Activated CD4-positive, alpha-beta T cell treated with anti-CD3 and anti-CD28 coated beads, Interleukin-2, amount 50 U/mL, for 48 hours (primary cell): ENCODE results near the gene NSMCE3.
"Not testable (repeated sequence)": the region's sequence is repeated elsewhere in the genome, so short reads cannot be mapped to it uniquely, and the experiment has no call there.

Experiments
- DNase-seq, 2 experiments: peaks; one replicate each; pipeline ENCODE4 v3.0.0-alpha.2; 2020

Gene NSMCE3

DNA sequence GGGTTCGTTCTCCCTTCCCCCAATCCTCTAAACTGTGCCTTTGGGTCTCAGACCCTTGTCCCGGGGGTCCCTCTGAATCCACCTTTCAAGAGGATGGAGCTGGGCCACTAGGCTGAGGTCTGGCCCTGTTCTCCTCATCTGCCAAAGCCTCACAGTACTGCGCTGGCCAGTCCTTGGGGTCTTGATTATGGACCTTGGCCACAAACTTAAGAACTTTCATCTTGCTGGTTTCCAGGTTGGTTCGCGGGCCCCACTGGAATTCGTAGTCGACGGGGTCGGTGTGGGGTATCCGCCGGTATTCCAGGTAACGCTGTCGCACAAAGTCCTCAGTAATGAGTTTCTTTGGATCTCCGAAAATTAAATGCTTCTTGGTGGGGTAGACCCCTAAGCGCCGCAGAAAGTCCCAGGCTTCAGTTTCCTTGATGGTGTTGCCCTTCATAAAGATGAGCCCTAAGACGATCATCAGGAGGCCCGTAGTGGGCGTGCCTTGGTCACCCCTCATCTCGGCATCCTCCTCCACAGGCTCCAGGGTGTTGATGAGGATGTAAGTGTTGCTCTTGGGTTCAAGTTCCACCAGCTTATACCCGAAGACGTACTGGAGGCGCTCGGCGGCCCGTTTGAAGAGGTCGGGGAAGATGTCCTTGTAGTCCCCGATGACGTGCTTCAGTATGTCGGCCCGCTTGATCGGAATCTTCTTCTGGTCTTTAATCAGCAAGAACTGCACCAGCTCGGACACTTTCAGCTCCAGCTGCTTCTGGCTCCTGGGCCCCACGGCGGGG, 727 bp downstream of the NSMCE3 start:
- DNase-seq, result peak; percentile 47 to 50

DNA sequence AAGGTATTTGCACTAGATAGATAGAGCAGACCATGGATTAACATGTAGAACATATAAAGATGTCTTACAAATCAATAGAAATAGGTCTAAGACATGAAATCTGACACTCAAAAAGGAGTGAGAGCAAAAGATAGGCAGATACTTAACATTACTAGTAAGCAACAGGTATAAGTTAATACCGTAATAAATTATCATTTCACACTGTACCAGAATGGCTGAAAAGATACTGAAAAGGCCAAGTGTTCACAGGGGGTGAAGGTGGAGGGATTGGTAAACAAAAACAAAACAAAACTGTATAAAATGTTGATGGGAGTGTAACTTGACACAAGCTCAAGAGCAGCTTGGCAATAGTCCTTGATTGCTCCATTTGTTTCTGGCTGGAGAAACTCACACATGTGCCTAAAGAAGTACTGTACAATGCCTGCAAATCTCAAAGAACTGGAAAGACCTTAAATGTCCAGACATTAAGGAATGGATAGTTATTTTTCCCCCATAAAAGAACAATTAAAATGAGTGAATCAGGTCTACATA, 3.5 kb downstream of the NSMCE3 start:
- DNase-seq, result no peak

DNA sequence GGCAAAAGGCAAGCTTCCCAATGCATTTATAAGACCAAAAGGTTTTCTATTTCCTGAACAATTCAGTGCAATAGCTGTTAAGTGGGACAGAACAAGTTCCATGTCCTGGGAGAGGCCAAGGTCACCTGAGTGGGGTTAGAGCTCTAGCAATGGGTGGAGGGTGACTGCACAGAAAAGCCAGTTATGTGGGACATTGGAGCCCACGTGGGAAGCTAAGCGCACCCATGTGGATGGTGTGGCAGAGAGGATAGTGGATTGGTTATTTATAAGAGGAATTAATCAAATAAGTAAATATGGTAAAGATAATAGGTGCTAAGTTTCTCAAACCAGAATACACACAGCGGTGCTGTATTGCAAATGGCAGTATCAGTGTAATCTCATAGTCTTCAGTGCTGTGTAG, 6.3 kb downstream of the NSMCE3 start:
- no peak for DNase-seq

DNA sequence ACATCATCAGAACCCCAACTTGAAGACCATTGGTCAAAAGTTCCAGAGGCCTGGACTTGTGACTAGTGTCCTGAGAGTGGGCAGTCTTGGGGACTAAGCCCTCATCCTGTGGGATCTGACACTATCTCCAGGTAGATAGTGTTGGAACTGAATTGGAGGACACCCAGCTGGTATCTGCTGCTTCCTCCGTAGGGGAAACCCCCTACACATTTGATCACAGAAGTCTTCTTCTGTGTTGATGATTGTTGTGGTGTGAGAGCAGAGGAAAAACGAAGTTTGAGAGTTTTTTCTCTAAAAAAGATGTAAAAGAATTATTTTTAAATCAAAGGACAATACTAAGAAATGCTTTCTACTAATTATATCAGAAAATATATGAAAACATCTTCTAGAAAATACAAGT, 6.9 kb downstream of the NSMCE3 start:
- DNase-seq, result no peak

DNA sequence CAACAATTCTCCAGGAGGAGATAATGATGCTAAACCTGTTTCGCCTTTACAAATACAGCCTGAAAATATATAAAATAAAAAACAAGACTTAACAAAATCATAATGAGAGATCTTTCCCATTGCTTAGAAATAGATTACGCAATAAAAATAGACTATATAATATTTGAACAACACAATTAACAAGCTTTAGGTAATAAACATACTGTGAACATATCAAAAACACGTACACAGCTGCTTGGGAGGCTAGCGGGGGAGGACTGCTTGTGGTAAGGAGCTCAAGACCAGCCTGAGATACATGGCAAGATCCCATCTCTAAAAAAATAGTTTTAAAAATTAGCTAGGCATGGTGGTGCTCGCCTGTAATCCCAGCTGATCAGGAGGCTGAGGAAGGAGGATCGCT, 8.7 kb downstream of the NSMCE3 start:
- no peak for DNase-seq

DNA sequence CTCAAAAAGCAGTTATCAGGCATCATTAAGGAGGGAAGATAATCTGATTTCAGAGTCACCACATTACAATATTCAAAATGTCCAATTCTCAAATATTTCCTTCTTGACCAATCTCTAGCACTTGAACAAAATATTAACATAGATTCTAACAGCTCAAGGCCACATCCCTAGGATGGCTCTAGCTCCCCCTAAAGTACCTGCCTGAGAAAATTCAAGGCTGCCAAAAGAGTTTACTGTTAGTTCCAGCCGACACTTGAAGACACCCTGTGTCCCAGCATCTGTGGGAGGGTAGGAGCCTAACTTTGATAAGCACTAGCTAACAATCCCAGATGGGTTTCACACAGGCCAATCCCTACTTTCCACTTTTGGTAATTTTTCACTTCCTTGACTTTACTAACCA, 10.4 kb downstream of the NSMCE3 start:
- DNase-seq, result no peak

DNA sequence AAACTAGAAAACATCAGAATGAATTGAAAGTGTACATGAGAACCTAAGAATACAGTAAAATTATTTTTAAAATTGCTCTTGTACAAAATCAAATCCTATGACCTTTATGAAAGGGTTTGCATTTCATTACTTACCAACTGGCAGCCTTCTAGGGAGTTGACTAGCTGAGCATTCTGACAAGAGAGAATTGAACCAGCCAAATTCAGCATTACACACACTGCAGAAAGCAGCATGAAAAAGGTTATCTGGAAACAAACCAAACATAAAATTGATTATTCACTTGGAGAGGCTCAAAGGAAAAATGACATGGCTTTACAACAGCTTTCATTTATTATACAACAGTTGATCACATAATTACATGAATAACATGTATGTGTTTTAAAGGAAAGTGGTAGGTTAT, 17.4 kb downstream of the NSMCE3 start:
- DNase-seq, result no peak

DNA sequence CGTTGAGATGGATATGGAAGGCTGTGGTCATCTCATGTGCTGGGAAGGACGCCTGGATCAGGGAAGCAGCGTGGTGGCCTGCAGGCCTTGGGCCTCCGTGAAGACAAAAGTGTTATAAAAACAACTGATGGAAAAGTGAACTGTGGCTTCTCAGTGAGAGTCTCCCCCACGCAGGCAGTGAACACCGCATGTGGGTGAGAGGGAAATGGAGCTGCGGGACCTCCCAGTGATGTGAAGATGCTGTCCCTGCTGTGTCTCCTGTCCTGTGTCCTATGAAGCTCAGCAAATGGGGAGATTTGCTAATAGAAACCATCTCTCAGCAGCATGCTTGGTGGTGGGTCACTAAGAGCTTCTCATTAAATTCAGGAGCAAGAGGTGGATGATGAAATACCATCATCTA, 25.1 kb downstream of the NSMCE3 start:
- no peak for DNase-seq

DNA sequence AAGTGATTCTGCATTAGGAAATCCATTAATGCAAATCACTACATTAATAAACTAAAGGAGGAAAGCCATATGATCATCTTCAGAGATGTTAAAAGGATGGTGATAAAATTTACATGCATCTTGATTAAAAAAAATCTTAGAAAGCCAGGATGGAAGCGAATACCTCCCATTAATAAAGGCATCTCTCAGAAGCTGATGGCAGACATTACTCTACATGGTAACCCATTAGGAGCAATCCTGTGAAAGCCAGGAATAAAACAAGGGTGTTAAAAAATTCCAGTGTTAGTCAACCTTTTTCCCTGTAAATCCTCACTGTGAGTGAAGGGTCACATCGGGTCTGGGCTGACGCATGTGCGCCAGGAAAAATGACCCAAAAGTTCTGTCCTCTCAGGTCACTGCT, 25.5 kb downstream of the NSMCE3 start:
- no peak for DNase-seq

DNA sequence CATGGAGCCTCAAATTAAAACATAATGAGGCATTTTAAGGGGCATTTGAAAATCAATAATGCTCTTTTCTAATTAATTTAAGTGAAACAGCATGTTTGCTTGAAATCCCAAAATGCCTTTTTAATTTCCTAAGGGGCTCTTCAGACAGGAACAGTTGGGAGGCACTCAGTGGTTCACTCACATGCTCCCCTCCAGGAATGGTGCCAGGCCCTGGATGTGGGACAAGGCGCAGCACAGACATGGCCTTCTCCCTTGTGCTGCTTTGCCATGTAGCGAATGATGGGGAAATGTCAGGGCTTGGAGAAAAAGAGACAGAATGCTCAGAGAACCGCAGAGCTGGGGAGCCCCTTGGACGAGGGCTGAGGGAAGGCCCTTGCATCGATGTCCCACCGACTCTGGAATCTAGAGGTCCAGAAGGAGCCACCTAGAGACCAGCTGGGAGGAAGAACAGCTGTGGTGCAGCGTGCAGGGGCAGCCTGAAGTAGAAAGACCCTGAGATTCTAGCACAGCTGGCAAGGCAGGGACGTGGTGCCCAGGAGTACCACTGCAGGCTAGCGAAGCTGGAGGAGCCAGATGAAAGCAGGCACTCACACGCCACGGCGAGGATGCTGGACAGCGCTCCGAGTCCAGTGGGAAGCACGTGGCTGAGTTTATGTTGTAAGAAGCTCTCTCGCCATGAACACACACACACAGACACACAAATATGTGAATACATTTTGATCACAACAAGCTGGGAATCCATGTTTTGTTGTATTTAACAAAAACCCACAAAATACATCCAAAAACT, 27.0 kb downstream of the NSMCE3 start:
- DNase-seq, result no peak

DNA sequence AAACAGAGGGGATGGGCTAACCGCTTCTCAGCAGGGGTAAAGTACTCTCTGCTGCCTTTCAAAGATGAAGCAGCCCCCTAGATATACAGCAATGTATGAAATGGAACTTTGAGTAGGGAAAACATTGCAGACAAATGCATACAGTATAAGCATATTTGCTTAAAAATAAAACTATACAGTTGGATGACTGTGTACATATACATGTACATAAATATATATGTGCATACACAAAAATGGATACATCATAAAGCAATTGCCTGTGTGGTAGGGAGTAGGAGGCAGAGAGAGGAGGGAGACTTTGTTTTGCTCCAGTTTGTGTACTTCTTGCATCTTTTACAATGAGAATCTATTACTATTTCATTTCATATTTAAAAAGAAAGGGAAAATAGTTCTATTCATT, 28.4 kb downstream of the NSMCE3 start:
- DNase-seq, result no peak

DNA sequence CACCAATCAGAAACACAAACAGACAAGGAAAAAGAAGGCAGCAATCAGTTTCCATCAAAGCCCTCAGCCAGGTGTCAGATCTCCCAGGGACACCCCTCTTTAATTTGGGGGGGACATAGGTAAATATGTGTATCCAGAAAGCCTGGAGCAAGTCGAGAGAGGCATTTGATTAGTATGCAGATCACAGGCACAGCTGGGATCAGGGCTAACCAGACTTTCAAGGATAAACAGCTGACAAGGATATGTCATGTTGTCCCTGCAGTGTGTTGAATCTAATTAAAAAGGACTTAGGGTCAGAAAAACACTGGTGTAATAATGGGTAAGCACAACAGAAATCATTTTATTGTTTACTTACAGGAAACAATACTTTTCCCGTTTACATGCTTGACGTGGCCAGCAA, 30.2 kb downstream of the NSMCE3 start:
- no peak for DNase-seq

DNA sequence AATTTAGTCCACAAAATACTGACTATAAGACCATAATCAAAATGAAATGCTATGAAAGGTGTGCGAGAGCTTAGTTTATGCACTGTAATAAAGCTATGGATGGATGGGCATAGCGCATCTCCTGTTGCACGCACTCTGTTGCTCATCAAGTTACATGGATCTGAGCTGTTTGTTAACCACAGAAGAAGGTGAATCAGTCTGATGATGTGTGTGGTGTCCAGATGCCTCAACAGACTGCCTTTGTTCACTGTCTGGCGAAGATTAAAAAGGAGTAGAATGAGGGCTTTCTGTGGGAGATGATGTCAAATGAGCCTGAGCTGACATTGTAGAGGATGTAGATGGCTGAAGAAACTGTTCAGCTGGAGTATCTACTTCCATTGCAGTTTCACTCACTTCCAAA, 36.1 kb downstream of the NSMCE3 start:
- no peak for DNase-seq

DNA sequence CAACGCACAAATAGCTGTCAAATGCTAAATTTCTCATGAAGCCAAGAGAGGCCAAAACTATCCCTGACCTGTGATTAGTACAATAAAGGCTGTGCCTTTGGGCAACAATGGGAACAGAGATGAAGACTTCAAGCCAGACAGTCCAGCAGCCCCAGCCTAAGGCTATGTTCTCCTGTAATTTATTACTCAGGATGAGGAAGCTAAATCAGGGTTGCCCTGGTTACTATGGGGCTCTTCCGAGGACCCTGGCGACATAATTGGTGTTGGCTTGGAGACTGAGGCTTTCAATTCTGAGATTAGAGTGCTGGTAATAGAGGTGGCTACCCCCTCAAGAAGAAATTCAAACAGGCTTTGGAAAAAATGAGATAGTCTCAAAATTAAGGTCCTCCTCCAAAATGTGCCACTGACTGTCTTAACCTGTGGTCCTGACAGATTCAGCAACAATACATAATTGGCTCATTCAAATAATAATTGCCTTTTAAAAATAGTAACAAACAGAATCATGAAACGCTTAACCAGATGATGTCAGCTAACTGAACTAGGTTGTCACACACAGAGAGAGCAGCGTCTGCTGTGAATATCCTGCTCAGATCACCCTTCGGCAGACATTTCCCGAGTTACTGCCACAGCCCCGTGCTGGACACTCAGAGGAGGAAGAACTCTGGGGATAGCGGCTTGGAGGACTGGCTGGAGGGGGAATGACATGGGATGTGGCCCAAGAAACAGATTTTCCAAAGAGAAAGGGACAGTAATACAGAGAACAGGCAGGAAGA, 43.0 kb downstream of the NSMCE3 start:
- no peak for DNase-seq

DNA sequence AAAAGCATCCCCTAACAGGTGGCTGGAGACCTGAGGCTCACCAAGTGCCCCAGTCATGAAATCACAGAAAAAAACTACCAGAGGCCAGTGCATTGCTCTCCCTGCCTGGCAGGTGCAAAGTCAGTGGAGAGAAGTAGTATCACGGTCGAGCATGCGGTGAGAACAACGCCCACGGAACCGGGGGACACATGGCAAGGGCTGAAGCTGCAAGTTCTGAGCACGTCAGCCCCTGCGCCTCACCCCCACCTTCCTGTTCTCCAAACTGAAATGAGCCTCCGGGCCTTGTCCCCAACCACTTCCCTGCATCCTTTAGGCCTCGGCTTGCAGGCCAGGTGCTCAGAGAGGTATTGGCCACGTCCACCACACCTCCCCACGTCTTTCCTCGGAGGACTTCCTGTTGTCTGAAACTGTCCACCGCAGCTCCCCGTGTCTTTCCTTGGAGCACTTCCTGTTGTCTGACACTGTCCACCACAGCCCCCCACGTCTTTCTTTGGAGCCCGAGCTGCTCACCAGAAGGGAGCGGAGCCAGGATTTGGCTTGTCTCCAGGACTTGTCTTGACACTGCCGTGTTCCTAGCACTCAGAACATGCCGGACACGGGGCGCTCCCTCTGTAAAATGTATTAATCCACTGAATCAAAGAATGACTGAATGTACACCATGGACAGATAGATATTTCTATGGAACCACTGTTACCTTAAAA, 43.9 kb downstream of the NSMCE3 start:
- no peak for DNase-seq

DNA sequence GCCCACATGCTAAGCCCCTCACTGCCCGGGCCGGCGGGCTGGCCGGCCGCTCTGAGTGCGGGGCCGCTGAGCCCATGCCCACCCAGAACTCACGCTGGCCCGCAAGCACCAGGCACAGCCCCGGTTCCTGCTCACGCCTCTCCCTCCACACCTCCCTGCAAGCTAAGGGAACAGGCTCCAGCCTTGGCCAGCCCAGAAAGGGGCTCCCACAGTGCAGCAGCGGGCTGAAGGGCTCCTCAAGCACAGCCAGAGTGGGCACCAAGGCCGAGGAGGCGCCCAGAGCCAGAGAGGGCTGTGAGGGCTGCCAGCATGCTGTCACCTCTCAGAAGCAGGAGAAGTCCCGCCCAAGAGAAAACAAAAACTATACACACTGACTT, 44.6 kb downstream of the NSMCE3 start:
- not testable (repeated sequence) for DNase-seq

DNA sequence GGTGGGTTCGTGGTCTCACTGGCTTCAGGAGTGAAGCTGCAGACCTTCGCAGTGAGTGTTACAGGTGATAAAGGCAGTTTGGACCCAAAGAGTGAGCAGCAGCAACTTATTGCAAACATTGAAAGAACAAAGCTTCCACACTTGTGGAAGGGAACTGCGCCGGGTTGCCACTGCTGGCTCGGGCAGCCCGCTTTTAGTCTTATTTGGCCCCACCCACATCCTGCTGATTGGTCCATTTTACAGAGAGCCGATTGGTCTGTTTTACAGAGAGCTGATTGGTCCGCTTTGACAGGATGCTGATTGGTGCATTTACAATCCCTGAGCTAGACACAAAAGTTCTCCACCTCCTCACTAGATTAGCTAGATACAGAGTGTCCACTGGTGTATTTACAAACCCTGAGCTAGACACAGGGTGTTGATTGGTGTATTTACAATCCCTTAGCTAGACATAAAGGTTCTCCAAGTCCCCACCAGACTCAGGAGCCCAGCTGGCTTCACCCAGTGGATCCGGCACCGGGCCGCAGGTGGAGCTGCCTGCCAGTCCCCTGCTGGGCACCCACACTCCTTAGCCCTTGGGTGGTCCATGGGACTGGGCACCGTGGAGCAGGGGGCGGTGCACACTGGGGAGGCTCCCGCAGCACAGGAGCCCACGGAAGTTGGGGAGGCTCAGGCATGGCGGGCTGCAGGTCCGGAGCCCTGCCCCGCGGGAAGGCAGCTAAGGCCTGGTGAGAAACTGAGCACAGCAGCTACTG, 45.2 kb downstream of the NSMCE3 start:
- DNase-seq, result not testable (repeated sequence)

DNA sequence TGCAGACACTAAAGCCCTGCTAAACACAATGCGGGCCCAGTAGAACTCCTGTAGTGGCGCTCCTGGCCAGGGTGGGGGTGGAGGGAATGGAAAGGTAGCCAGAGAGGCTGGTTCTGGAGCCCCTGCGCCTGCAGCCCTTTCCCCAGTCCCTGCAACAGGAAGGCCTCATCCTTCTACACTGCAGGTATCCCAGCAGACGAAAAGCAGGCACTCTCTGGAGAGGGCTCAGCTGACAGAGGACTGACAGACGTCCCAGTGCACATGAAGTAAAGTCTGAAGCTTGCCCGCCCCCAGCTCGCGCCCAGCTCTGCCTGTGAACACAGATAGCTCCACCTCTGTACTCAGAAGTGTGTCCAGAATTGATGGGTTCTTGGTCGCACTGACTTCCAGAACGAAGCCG, 46.0 kb downstream of the NSMCE3 start:
- DNase-seq, result no peak

DNA sequence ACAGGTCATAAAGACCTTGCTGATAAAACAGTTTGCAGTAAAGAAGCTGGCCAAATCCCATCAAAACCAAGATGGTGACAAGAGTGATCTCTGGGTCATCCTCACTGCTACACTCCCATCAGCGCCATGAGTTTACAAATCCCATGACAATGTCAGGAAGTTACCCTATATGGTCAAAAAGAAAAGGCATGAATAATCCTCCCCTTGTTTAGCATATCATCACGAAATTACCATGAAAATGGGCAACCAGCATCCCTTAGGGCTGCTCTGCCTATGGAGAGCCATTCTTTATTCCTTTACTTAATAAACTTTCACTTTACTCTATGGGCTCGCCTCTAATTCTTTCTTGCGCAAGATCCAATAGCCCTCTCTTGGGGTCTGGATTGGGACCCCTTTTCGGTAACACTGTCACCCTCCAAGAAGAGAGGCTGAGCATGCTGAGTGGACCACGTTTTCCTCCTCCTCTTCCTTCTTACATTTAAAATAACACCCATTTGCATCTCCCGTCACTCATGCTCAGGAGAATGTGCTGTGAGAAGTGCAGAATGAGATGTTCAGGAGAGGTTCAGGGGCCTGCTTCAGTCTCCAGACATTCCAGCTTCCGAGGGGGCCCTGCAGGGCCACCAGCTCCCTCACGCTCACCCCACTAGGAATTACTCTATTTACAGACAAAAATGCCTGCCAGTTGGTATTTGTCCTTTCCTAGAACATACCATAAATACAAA, 47.3 kb downstream of the NSMCE3 start:
- DNase-seq, result no peak

DNA sequence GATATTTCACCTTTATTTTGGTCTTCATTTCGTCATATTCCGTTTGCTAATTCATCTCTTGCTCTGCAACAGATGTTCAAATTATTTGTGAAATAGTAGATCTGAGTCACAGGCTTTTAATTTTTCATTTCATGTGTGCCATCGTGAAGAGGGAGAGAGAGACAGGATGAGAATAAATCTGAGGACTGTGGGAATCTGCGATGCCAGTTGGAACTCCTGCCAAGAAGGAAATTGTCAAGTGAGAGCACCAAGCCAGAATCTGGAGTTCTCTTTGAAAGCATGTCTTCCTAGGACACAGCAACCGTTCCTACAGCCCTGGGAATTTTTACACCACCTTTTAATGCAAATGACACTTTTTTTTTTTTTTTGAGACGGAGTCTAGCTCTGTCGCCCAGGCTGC, 48.8 kb downstream of the NSMCE3 start:
- DNase-seq, result no peak

DNA sequence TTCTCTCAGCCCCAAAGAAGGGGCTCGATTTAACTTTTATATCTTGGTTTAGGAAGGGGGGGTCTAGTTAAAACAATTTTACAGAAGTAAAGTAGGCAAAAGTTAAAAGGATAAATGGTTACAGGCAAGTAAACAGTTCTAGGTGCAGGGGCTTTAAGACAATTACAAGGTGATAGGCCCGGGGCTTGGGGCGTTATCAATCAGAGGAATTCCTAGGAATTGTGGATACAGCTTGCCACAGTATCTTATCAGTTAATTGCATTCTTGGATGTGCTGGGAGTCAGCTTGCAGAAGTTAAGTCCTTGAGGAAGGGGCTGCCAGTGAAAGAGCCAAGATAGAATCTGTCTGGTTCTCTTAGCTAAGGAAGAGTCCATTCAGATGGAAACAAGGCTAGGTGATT, 52.7 kb downstream of the NSMCE3 start:
- DNase-seq, result no peak
